OCI-LY3 (cell line): Measurements from ENCODE around the gene TMEM106C.

Source experiments
- CTCF ChIP-seq: fragments of 200-600, 300-600 bp; sonication (generic); IDR thresholded peaks from 2 replicates; pipeline ENCODE4 v1.5.1; 2014; ENCODE audit warnings: antibody characterized with exemption, low read length, low read depth
- EZH2phosphoT487 ChIP-seq: fragments of 200-600 bp; shearing (Covaris generic); IDR thresholded peaks from 2 replicates; pipeline ENCODE4 v1.6.1; 2018; ENCODE audit warnings: antibody characterized with exemption, mixed run types, low read depth

GRCh38 chr12:47965581-47965980, 2.2 kb downstream of the TMEM106C start:
- TF ChIP-seq CTCF: no peak
- TF ChIP-seq EZH2phosphoT487: no peak
